ENCODE measurements around the gene IDH2.
"Not testable (repeated sequence)": the region's sequence is repeated elsewhere in the genome, so short reads cannot be mapped to it uniquely, and the experiment has no call there.

The IDH2 gene

GRCh38 chr15:90101969-90102890 is at the start of gene IDH2:
IDH2 (minus strand) TSS chr15:90102468; CDS start chr15:90102390, 78 bp downstream.
- DNase-seq = peak; percentile 60

- DNase-seq = not testable (repeated sequence)
These were observed 48.3 kb upstream of the IDH2 start for GRCh38 chr15:90150551-90150950.

- DNase-seq = no peak
These were observed 47.5 kb upstream of the IDH2 start for GRCh38 chr15:90149609-90150340.

- DNase-seq = not testable (repeated sequence)
These were observed 44.0 kb upstream of the IDH2 start for GRCh38 chr15:90146198-90146761.

- no peak for DNase-seq
These were observed 43.5 kb upstream of the IDH2 start for GRCh38 chr15:90145761-90146160.

- DNase-seq = no peak
These were observed 43.0 kb upstream of the IDH2 start for GRCh38 chr15:90145259-90145658.

- DNase-seq = peak; percentile 76
These were observed 40.9 kb upstream of the IDH2 start for GRCh38 chr15:90143166-90143655.

GRCh38 chr15:90142216-90143165 is 40.2 kb upstream of the IDH2 start:
- DNase-seq = peak; percentile 41

GRCh38 chr15:90141646-90142045 is 39.4 kb upstream of the IDH2 start:
- no peak for DNase-seq

- peak; percentile 49 for DNase-seq
These were observed 37.3 kb upstream of the IDH2 start for GRCh38 chr15:90139549-90139948.

GRCh38 chr15:90138071-90138833 is 36.0 kb upstream of the IDH2 start:
- no peak for DNase-seq

GRCh38 chr15:90132437-90132836 is 30.2 kb upstream of the IDH2 start:
- no peak for DNase-seq

GRCh38 chr15:90131848-90132247 is 29.6 kb upstream of the IDH2 start:
- no peak for DNase-seq

- no peak for DNase-seq
These were observed 28.0 kb upstream of the IDH2 start for GRCh38 chr15:90130291-90130690.

GRCh38 chr15:90126596-90127435 is 24.5 kb upstream of the IDH2 start:
- no peak for DNase-seq

GRCh38 chr15:90126022-90126421 is 23.8 kb upstream of the IDH2 start:
- no peak for DNase-seq

GRCh38 chr15:90124507-90124906 is 22.2 kb upstream of the IDH2 start:
- no peak for DNase-seq

- DNase-seq = no peak
These were observed 18.8 kb upstream of the IDH2 start for GRCh38 chr15:90121086-90121485.

- no peak for DNase-seq
These were observed 17.1 kb upstream of the IDH2 start for GRCh38 chr15:90119367-90119766.

GRCh38 chr15:90115783-90116182 is 13.5 kb upstream of the IDH2 start:
- DNase-seq = no peak

Measured in stimulated activated CD4-positive, alpha-beta T cell treated with anti-CD3 and anti-CD28 coated beads, Interleukin-1b, Interleukin-23, amount 100 ng/mL, for 48 hours (primary cell).